GM12878 (cell line): Measurements from ENCODE around the gene TMEM259. TPM values are rescaled to one million over a fixed set of nuclear protein-coding genes. Genes with fewer than 3 reads are reported as not detected.

Source experiments
- ATAC-seq: fragments of 200-7000 bp; cut with Tn5 transposase; 3 replicates; pipeline ENCODE4 v1.9.1; 2020; ENCODE audit warnings: mild to moderate bottlenecking, moderate library complexity
- BruUV-seq: library from RNA; stranded (reverse); fragments of 400-500 nt; replicated peaks from 2 replicates; lab custom pipeline; 2021; lab: Mats Ljungman, UMichigan
- CTCF ChIA-PET: fragments of 300-600 bp; sonication (Branson Sonifier 250); formaldehyde crosslinking; extraction: SDS; loops from one replicate; lab custom pipeline; 2021; ENCODE audit warnings: inconsistent platforms; lab: Yijun Ruan, JAX
- POLR2A ChIA-PET: fragments of 350-600 bp; formaldehyde crosslinking; extraction: SDS; loops from one replicate; lab custom pipeline; 2021; ENCODE audit warnings: inconsistent platforms; lab: Charles Lee
- RAD21 ChIA-PET: fragments of 300-600 bp; sonication (Branson Sonifier 250); formaldehyde crosslinking; loops from one replicate; lab custom pipeline; 2023; ENCODE audit warnings: antibody characterized with exemption; ENCODE audit not compliant: unreplicated experiment; lab: Charles Lee
- SMC1A ChIA-PET: fragments of 300-600 bp; sonication (Branson Sonifier 250); formaldehyde crosslinking; loops from one replicate; lab custom pipeline; 2023; ENCODE audit not compliant: unreplicated experiment, uncharacterized antibody; lab: Charles Lee
- DNase-seq: peaks from one replicate; pipeline ENCODE4 v3.0.0-alpha.2; 2011; ENCODE audit warnings: low read depth, low spot score
- FAIRE-seq: peaks from 3 replicates; lab custom pipeline; 2011; peaks lifted over from hg19 to GRCh38; lab: Jason Lieb, UNC
- H2AFZ ChIP-seq: 2 replicates; pipeline ENCODE4 v1.6.0; 2011; ENCODE audit warnings: low read depth, low read length, control low read depth; ENCODE audit not compliant: control insufficient read depth
- H3K27ac ChIP-seq: 2 replicates; pipeline ENCODE4 v1.5.1; 2011; ENCODE audit warnings: control low read depth; ENCODE audit not compliant: control insufficient read depth, insufficient read depth
- H3K27me3 ChIP-seq, 2 experiments: replicated peaks in 1 of 2; 2 replicates each; pipeline versions ENCODE4 v1.6.0 to v1.6.1; 2011; ENCODE audit warnings: low read length in 1 of 2; ENCODE audit not compliant: control insufficient read depth in 2 of 2, insufficient read depth in 2 of 2
- H3K36me3 ChIP-seq, 2 experiments: 2 replicates each; pipeline ENCODE4 v1.5.1; 2011; ENCODE audit warnings: low read length in 1 of 2; ENCODE audit not compliant: control insufficient read depth in 2 of 2, insufficient read depth in 2 of 2
- H3K4me1 ChIP-seq: 2 replicates; pipeline ENCODE4 v1.6.1; 2011; ENCODE audit warnings: mild to moderate bottlenecking, low read length, moderate library complexity, mixed read lengths; ENCODE audit not compliant: control insufficient read depth, insufficient read depth
- H3K4me2 ChIP-seq: 2 replicates; pipeline ENCODE4 v1.6.0; 2011; ENCODE audit warnings: control low read depth; ENCODE audit not compliant: control insufficient read depth, insufficient read depth
- H3K4me3 ChIP-seq: fragments of 200-600 bp; sonication (generic); 2 replicates; pipeline ENCODE4 v1.5.1; 2016
- H3K79me2 ChIP-seq: 2 replicates; pipeline ENCODE4 v1.6.0; 2011; ENCODE audit warnings: low read length; ENCODE audit not compliant: control insufficient read depth, insufficient read depth
- H3K9ac ChIP-seq: 2 replicates; pipeline ENCODE4 v1.8.0; 2011; ENCODE audit warnings: low read length, control low read depth, mixed read lengths; ENCODE audit not compliant: control insufficient read depth, insufficient read depth
- H3K9me3 ChIP-seq: replicated peaks from 3 replicates; pipeline ENCODE4 v1.5.1; 2011; ENCODE audit warnings: mild to moderate bottlenecking, low read length; ENCODE audit not compliant: control insufficient read depth, insufficient read depth
- H4K20me1 ChIP-seq: 2 replicates; pipeline ENCODE4 v1.6.0; 2011; ENCODE audit not compliant: control insufficient read depth, insufficient read depth
- CBFB ChIP-seq: IDR thresholded peaks from 2 replicates; pipeline ENCODE4 v1.6.1; 2016; ENCODE audit warnings: antibody characterized with exemption, low read depth
- FOS ChIP-seq: IDR thresholded peaks from 3 replicates; pipeline ENCODE4 v1.6.1; 2011; ENCODE audit warnings: borderline replicate concordance; ENCODE audit not compliant: insufficient read length; ENCODE audit errors: extremely low read depth
- HCFC1 ChIP-seq: fragments of 150-350 bp; IDR thresholded peaks from 2 replicates; pipeline ENCODE4 v1.6.1; 2014; ENCODE audit warnings: low read length
- IRF4 ChIP-seq: IDR thresholded peaks from 2 replicates; pipeline ENCODE4 v1.6.1; 2011; ENCODE audit warnings: low read depth, low read length
- KDM1A ChIP-seq: fragments of 200-600 bp; sonication (generic); IDR thresholded peaks from 2 replicates; pipeline ENCODE4 v1.6.1; 2016; ENCODE audit warnings: borderline replicate concordance
- SMAD1 ChIP-seq: fragments of 450-650 bp; IDR thresholded peaks from 2 replicates; pipeline ENCODE4 v1.6.1; 2018; ENCODE audit warnings: mild to moderate bottlenecking, low read depth; ENCODE audit not compliant: partially characterized antibody
- TBL1XR1 ChIP-seq: IDR thresholded peaks from 2 replicates; pipeline ENCODE4 v1.6.1; 2012; ENCODE audit warnings: low read depth, low read length, improper control_type of control experiment
- YY1 ChIP-seq: IDR thresholded peaks from 2 replicates; pipeline ENCODE4 v1.6.1; 2011; ENCODE audit warnings: low read depth, mild to moderate bottlenecking, low read length
- ZBED1 ChIP-seq: IDR thresholded peaks from 2 replicates; pipeline ENCODE4 v1.6.1; 2016; ENCODE audit warnings: borderline replicate concordance
- ZBTB33 ChIP-seq: fragments of 450-650 bp; IDR thresholded peaks from 2 replicates; pipeline ENCODE4 v1.6.1; 2017; ENCODE audit warnings: mild to moderate bottlenecking
- WGBS: methylation state at CpG from one replicate; pipeline ENCODE4 v1.1.6; 2016; ENCODE audit warnings: low lambda C conversion rate; ENCODE audit not compliant: insufficient replicate concordance, insufficient coverage; ENCODE audit errors: missing lambda C conversion rate; 5-methylcytosine and 5-hydroxymethylcytosine counted together
- in situ Hi-C: fragments of 300-500 bp; cut with MboI; formaldehyde crosslinking; loops from 9 replicates; pipeline ENCODE4 v1.14.3; 2018; ENCODE audit warnings: mixed read lengths
- intact Hi-C: fragments of 100-400 bp; cut with micrococcal nuclease; formaldehyde crosslinking; loops from one replicate; pipeline ENCODE4 v1.14.2; 2022; ENCODE audit not compliant: unreplicated experiment
- polyA plus RNA-seq, 11 experiments: library from polyadenylated mRNA; depleted of rRNA in 4 of 11; unstranded in 6 of 11; stranded (reverse) in 5 of 11; fragments of >200 nt; fragmentation: Nextera tagmentation in 4 of 11; fragmentation: Illumina TruSeq in 1 of 11; extraction: Ambion mirVana in 4 of 11; extraction: Trizol in 1 of 11; gene quantifications; 1 replicate in 1 of 11; 2 replicates in 10 of 11; pipeline versions ENCODE4 v1.2.1 to v1.2.3, GENCODE V29; 2011 to 2016; ENCODE audit warnings: inconsistent platforms in 2 of 11, missing spikeins in 2 of 11, low read depth in 1 of 11
- total RNA-seq, 4 experiments: library from RNA; depleted of rRNA in 3 of 4; stranded (reverse); fragments of >200 nt in 3 of 4; fragmentation: Illumina TruSeq in 1 of 4; extraction: Trizol in 1 of 4; gene quantifications; 2 replicates each; pipeline versions ENCODE4 v1.2.1 to v1.2.3, GENCODE V29; 2013 to 2021
- TF ChIP-seq, protein P1 (sequence below): fragments of 450-650 bp; formaldehyde crosslinking; IDR thresholded peaks from 2 replicates; pipeline ENCODE4 v1.4.0; 2020; ENCODE audit warnings: mild to moderate bottlenecking, moderate library complexity

TMEM259 gene
- total and polyA plus RNA-seq, 10 of the 15 experiments (the other 5 are each of a cell fraction or from before 2014, with no cell fraction given): 0.43 to 184 (median 62.0) TPM

DNA sequence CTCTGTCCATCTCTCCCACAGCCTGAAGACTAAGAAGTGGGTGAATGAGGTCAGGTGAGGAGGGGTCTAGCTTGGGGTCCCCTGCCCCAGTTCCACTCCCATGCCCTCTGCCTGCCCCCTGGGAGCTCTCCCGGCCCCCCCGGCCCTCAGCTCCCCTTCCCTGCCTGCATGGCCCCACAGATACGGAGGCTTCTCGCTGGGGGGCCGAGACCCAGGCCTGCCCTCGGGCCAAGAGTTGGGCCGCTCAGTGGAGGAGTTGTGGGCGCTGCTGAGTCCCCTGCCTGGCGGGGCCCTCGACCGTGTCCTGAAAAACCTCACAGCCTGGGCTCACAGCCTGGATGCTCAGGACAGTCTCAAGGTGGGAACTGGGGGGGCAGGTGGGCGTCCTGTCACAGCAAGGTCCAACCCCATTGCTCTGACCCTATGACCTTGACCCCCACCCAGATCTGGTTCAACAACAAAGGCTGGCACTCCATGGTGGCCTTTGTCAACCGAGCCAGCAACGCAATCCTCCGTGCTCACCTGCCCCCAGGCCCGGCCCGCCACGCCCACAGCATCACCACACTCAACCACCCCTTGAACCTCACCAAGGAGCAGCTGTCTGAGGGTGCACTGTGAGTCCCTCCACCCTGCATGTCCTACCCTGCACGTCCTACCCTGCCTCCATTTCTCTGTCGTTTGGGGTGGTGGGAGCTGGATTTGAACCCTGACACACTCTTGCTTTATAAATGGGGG lies 35.1 kb upstream of the TMEM259 start:
- DNase-seq: no peak
- Histone ChIP-seq H3K4me3 (no peak overlapping the region), H3K4me2 (no peak overlapping the region), H3K4me1 (no peaks in the 10 kb centered on the region), H3K27me3 (no peaks in the 10 kb centered on the region), H3K27ac (no peak overlapping the region), H3K79me2 (no peaks in the 10 kb centered on the region), H4K20me1 (no peaks in the 10 kb centered on the region), H3K36me3 (no peaks in the 10 kb centered on the region; a peak in 1 of 4 replicates), H3K9me3 (no peaks in the 10 kb centered on the region), H3K9ac (no peak overlapping the region), H2AFZ (no peak overlapping the region)
- TF ChIP-seq FOS (no peak), SMAD1 (no peak), ZBTB33 (no peak), IRF4 (no peak), YY1 (no peak), ZBED1 (no peak), KDM1A (no peak), CBFB (no peak), TBL1XR1 (no peak), HCFC1 (no peak)
- TF ChIP-seq, protein P1, sequence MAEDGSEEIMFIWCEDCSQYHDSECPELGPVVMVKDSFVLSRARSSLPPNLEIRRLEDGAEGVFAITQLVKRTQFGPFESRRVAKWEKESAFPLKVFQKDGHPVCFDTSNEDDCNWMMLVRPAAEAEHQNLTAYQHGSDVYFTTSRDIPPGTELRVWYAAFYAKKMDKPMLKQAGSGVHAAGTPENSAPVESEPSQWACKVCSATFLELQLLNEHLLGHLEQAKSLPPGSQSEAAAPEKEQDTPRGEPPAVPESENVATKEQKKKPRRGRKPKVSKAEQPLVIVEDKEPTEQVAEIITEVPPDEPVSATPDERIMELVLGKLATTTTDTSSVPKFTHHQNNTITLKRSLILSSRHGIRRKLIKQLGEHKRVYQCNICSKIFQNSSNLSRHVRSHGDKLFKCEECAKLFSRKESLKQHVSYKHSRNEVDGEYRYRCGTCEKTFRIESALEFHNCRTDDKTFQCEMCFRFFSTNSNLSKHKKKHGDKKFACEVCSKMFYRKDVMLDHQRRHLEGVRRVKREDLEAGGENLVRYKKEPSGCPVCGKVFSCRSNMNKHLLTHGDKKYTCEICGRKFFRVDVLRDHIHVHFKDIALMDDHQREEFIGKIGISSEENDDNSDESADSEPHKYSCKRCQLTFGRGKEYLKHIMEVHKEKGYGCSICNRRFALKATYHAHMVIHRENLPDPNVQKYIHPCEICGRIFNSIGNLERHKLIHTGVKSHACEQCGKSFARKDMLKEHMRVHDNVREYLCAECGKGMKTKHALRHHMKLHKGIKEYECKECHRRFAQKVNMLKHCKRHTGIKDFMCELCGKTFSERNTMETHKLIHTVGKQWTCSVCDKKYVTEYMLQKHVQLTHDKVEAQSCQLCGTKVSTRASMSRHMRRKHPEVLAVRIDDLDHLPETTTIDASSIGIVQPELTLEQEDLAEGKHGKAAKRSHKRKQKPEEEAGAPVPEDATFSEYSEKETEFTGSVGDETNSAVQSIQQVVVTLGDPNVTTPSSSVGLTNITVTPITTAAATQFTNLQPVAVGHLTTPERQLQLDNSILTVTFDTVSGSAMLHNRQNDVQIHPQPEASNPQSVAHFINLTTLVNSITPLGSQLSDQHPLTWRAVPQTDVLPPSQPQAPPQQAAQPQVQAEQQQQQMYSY (CRISPR knock-in tag): no peak
- FAIRE-seq: no peak
- ChIA-PET RAD21 (interaction anchor here (0.5 kb wide), 1 partner anchor 287 kb away, joined by 3 read pairs; no protein-coding TSS in a partner anchor), SMC1A (interaction anchor here (0.9 kb wide), 1 partner anchor 20 kb away, joined by 3 read pairs; no protein-coding TSS in a partner anchor), CTCF (interaction anchor here (1.1 to 2.9 kb wide), 3 partner anchors 8 to 147 kb away, joined by 3 to 14 read pairs (median 4); partner anchors contain the start of gene ARHGAP45), POLR2A (no interaction called here)
- in situ Hi-C loops: no loop called here
- intact Hi-C loops: loop anchor here (5.0 kb wide), 1 partner anchor 136 kb away; no protein-coding TSS in a partner anchor
- no peak for ATAC-seq
- WGBS: 80% methylated on average over 14 of the region's 20 CpGs
- BruUV-seq: no TSS peak
